ENCODE results near the gene KRI1.
"Not testable (repeated sequence)": the region's sequence is repeated elsewhere in the genome, so short reads cannot be mapped to it uniquely, and the experiment has no call there.

Gene KRI1

GRCh38 chr19:10546817-10547216, 19.0 kb downstream of the KRI1 start:
- no peak for DNase-seq

DNA sequence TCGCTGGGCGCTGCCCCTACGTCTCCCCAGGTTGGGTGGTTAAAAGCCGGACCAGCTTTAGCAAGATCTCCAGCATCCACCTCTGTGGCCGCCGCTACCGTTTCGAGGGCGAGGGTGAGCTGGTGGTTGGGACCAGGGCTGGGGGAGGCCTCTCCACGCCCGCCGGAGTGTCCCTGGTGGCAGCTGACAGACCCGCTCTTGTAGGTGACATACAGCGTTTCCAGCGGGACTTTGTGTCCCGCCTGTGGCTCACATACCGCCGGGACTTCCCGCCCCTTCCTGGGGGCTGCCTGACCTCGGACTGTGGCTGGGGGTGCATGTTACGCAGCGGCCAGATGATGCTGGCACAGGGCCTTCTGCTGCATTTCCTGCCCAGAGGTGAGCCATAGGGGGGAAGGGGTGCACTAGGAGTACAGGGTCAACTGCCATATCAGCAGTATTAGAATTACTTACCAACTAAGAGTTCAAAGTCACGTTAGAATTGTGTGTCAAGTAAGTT, 21.0 kb downstream of the KRI1 start:
- no peak for DNase-seq

- no peak for DNase-seq
Observed at GRCh38 chr19:10544242-10544752, 21.5 kb downstream of the KRI1 start.

GRCh38 chr19:10543420-10544241, 22.2 kb downstream of the KRI1 start, which contains the start of gene ATG4D:
Gene ATG4D (plus strand): TSS chr19:10543904. CDS start chr19:10544091, 187 bp downstream.
- peak; percentile 17 for DNase-seq

GRCh38 chr19:10543059-10543419, 22.8 kb downstream of the KRI1 start:
- no peak for DNase-seq

GRCh38 chr19:10539016-10539415, 26.8 kb downstream of the KRI1 start:
- DNase-seq: not testable (repeated sequence)

DNA sequence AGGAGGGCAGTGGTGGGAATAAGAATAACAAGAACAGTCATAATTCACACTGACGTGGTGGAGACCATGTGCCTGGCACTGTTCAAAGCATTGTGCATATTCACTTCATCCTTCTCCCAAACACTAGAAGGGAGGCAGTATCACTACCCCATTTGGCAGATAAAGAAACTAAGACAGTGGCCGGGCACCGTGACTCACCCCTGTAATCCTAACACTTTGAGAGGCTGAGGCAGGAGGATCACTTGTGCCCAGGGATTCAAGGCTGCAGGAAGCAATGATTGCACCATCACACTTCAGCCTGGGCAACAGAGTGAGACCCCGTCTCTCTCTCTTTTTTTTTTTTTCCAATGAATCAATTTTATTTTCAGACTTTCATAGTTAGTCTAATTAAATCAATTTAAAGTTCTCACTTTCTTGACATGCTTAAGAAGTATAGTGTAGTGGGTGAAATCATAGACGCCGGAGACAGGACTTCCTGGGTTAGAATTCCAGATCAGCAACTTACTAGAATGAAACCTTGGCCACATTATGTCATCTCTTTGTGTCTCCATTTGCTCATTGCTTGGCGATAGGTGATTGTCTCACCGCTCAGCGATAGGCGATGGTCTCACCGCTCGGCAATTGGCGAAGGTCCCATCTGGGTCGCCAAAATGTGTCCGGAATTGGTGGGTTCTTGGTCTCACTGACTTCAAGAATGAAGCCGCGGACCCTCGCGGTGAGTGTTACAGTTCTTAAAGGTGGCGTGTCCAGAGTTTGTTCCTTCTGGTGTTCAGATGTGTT, 27.4 kb downstream of the KRI1 start:
- DNase-seq: no peak

DNA sequence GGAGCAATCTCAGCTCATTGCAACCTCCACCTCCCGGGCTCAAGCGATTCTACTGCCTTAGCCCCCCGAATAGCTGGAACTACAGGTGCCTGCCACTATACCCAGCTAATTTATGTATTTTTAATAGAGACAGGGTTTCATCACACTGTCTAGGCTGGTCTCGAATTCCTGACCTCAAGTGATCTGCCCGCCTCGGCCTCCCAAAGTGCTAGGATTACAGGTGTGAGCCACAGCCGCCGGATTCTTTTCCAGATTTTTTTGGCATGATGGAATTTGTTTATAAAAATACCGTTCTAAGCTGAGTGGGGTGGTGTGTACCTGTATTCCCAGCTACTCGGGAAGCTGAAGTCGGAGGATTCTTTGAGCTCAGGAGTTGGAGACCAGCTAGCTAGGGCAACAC, 28.1 kb downstream of the KRI1 start:
- DNase-seq: no peak

GRCh38 chr19:10535613-10536012, 30.2 kb downstream of the KRI1 start:
- DNase-seq: no peak

DNA sequence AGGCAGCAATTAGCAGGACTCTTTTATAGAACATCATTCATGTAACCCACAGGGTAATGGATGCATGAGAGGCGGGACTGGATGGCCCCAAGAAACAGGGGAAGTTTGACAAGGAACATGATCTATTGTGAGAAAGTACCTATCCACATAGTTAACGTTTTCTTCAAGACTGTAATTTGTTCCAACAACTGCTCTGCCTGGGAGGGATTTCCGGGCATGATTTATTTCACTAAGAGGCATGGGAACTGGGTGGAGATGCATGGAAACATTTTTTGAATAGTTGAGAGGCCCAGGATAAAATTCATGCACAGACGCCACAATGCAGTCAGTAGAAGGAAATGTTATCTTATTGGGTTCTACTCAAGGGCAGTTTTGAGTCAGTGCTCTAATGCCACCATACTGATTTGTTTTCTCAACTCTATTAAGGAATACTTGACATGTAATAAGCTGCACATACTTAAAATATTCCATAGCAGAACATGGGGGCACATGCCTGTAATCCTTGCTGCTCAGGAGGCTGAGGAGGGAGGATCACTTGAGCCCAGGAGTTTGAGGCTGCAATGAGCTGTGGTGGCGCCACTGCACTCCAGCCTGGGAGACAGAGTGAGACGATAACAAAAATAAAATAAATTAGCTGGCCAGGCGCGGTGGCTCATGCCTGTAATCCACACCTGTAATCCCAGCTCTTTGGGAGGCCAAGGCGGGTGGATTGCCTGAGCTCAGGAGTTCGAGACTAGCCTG, 32.0 kb downstream of the KRI1 start:
- no peak for DNase-seq

GRCh38 chr19:10532457-10532856, 33.4 kb downstream of the KRI1 start:
- no peak for DNase-seq

DNA sequence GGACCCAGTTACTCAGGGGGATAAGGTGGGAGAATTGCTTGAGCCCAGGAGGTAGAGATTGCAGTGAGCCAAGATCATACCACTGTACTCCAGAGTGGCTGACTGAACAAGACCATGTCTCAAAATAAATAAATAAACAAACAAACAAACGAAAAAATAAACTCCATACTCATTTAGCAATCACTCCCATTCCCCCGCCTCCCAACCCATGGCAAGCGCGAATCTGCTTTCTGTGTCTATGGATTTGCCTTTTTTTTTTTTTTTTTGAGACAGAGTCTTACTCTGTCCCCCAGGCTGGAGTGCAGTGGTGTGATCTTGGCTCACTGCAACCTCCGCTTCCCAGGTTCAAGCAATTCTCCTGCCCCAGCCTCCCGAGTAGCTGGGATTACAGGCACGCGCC, 38.9 kb downstream of the KRI1 start:
- DNase-seq: not testable (repeated sequence)

DNA sequence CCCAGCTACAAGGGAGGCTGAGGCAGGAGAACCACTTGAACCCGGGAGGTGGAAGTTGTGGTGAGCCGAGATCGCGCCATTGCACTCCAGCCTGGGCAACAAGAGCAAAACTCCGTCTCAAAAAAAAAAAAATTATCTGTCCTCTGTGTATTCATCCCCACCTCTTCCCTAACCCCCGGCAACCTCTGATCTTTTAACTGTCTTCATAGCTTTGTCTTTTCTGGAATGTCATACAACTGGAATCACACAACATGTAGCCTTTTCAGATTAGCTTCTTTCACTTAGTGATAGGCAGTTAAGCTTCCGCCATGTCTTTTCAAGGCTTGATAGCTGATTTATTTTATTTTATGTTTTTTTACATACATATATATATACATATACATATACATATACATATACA, 40.2 kb downstream of the KRI1 start:
- DNase-seq: no peak

GRCh38 chr19:10523135-10523636, 42.6 kb downstream of the KRI1 start:
- DNase-seq: no peak

DNA sequence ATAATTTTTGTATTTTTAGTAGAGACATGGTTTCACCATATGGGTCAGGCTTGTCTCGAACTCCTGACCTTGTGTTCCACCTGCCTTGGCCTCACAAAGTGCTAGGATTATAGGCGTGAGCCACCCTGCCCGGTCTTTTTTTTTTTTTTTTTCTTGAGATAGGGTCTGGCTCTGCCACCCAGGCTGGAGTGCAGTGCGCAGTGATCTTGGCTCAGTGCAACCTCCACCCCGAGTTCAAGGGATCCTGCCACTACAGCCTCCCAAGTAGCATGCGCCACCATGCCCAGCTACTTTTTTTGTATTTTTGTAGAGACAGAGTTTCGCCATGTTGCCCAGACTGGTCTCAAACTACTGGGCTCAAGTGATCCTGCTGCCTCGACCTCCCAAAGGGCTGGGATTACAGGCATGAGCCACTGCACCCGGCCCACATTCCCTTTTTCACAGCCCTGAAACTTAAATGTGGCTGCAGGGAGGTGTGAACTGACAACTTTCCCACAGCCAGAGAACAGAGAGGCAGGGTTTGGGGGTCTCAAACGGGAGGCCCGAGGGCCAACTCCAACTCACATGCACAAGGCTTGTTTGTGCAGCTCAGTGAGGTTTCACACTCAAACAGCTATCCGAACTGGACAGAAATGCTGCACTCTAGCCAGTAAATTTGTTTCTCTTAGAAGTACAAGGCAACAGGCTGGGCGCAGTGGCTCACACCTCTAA, 44.2 kb downstream of the KRI1 start:
- no peak for DNase-seq

DNA sequence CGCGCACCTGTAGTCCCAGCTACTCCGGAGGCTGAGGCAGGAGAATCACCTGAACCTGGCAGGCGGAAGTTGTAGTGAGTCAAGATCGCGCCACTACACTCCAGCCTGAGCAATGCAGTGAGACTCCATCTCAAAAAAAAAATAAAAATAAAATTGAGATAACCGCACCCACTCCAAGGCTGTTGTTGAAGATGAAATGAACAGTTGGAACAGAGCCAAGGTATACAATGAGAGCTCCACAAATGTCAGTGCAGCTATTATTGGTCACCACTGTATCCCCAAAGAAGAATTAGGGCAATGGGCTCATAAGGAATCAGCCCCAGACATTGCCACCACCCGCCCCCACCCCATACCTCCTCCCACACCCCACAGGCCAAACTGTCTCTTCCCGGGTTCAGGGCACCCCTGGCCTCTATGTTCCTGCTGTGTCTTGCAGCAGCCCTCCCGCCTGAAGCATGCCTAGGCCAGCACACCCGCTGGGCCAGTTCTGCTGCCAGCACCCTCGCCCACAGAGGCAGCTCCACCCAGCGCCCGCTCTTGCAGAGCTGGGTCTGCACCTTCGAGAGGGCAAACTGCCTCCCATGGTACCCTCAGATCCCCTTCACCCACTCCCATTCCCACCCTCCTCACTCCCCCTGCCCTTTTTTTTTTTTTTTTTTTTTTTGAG, 45.0 kb downstream of the KRI1 start:
- no peak for DNase-seq

GRCh38 chr19:10519421-10519820, 46.4 kb downstream of the KRI1 start:
- DNase-seq: no peak

DNA sequence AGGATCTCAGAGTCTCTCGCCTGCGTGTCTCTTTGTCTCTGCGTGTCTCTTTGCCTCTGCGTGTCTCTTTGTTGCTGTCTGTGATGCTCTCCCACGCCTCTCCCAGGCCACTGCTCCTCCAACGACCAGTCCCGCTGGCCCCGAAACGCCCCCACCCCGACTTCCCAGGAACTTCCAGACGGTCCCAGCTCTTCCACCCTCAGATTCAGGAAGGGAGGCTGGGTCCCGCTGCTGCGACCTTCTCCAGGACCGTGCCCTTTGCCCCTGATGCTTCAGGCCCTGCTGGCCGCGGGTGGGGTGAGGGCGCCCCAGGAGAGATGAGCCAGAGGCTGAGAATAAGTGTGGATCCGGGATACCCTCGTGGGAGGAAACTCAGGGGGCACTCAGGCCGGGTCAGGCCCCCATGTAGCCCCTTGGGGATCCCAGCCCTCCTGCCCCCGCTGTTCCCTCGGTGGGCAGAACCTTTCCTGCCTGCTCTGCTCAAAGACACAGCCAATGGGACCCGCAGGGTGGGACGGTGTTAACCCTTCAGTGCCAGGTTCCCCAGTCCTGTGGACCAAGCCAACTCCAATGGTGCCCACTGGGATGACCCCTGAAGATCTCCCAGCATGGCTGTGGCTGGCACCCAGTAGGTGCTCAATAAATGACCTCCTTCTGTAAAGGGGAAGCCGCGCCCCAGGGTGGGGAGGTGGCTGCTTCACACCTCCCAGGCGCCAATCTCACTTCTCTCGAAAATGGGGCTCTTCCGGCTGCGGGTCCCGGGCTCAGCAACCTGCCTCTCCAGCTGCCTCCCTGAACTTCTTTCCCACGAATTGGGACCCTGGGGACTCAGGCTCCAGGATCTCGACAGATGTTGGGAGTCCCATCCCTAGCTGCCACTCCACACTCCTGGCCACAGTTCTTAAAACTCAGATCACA, 47.1 kb downstream of the KRI1 start:
- DNase-seq: no peak

DNA sequence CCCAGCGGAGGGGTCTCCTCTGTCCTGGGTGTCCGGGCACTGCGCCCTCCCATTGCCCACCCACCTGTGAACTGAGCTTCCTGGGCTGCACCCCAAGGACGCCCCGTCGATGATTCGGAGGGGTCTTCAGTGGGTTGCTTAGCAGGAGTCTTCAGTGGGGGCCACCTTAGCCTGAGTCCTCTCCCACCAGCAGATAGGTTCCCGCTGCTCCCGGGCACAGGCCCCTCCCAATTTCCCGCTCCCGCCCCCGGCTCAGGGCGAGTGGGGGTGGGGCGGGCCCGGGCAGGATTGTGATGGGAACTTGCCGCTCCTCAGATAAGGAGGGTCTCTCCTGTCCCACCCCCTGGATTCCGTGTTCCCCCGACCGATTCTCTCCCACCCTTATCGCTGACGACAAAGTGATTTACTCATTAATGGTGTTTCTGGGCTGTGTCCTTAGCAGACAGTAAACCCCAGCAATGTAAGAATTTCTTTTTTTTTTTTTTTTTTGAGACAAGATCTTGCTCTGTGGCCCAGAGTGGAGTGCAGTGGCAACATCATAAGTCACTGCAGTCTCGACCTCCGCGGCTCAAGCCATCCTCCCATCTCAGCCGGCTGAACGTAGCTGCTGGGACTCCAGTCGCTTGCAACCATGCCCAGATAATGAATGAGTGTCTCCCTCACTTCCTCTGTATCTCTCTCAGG, 47.9 kb downstream of the KRI1 start:
- no peak for DNase-seq

GRCh38 chr19:10517361-10517759, 48.5 kb downstream of the KRI1 start, which contains the start of gene S1PR5:
Gene S1PR5 (minus strand): TSS chr19:10517447. CDS start chr19:10515011, 2,436 bp downstream.
- no peak for DNase-seq
